Neural cell (in vitro differentiated cells): Measurements from ENCODE around the gene JMJD8.

Experiments
- CTCF ChIP-seq: fragments of 450-650 bp; IDR thresholded peaks from 2 replicates; pipeline ENCODE4 v1.5.1; 2014; ENCODE audit warnings: antibody characterized with exemption, mild to moderate bottlenecking, moderate library complexity; ENCODE audit not compliant: poor library complexity, severe bottlenecking
- EP300 ChIP-seq: fragments of 450-650 bp; conservative IDR thresholded peaks from 2 replicates; pipeline ENCODE4 v1.6.1; 2014; ENCODE audit warnings: antibody characterized with exemption, mild to moderate bottlenecking, moderate library complexity; ENCODE audit not compliant: poor library complexity, severe bottlenecking
- EZH2 ChIP-seq: fragments of 200-600, 300-800 bp; shearing (Covaris generic), sonication (generic); IDR thresholded peaks from 2 replicates; pipeline ENCODE4 v1.6.1; 2014; ENCODE audit warnings: antibody characterized with exemption, low read length, borderline replicate concordance, mild to moderate bottlenecking; ENCODE audit not compliant: insufficient read depth, poor library complexity, severe bottlenecking
- MXI1 ChIP-seq: fragments of 450-650 bp; conservative IDR thresholded peaks from 2 replicates; pipeline ENCODE4 v1.6.1; 2014; ENCODE audit warnings: antibody characterized with exemption, mild to moderate bottlenecking; ENCODE audit not compliant: poor library complexity, severe bottlenecking
- POLR2AphosphoS5 ChIP-seq: IDR thresholded peaks from 2 replicates; pipeline ENCODE4 v1.6.1; 2012
- RAD21 ChIP-seq: fragments of 450-650 bp; conservative IDR thresholded peaks from 2 replicates; pipeline ENCODE4 v1.6.1; 2014; ENCODE audit warnings: antibody characterized with exemption, mild to moderate bottlenecking, moderate library complexity
- REST ChIP-seq: IDR thresholded peaks from 2 replicates; pipeline ENCODE4 v1.6.1; 2012; ENCODE audit warnings: borderline replicate concordance
- SMC3 ChIP-seq: fragments of 450-650 bp; conservative IDR thresholded peaks from 2 replicates; pipeline ENCODE4 v1.6.1; 2014; ENCODE audit warnings: antibody characterized with exemption, mild to moderate bottlenecking, moderate library complexity; ENCODE audit not compliant: poor library complexity
- TAF1 ChIP-seq: IDR thresholded peaks from 2 replicates; pipeline ENCODE4 v1.6.1; 2012; ENCODE audit warnings: low read depth

- TF ChIP-seq CTCF (no peak), EZH2 (no peak), SMC3 (no peak), TAF1 (no peak), EP300 (no peak), POLR2AphosphoS5 (no peak), RAD21 (no peak), REST (no peak), MXI1 (no peak)
Measured at GRCh38 chr16:686459-687260, 2.5 kb upstream of the JMJD8 start.
